ENCODE results near the gene RAPGEF5.
A peak's percentile ranks its signal among the peaks of the same experiment; 100 is the strongest.

The RAPGEF5 gene

DNA sequence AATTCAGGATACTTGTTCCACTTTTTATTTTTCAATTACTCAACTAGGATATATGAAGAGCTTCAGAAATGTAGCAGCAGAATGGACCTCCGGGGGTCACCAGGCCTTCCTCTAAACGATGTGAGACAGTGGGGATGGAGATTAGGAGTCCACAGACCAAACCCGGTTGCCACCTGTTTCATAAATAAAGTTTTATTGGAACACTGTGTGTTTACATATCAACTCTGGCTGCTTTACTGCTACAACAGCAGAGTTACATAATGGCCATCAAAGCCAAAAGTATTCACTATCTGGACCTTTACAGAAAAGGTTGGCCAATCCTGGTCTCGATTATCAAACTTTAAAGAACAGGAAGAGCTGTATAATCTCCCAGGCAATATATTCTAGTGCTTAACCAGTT is 30.8 kb downstream of the RAPGEF5 start:
- intact Hi-C loops (cut with DNase I): no loop called here
- no peak for DNase-seq

GRCh38 chr7:22325671-22326070 is 31.3 kb downstream of the RAPGEF5 start:
- DNase-seq: no peak
- intact Hi-C loops (cut with DNase I): no loop called here

DNA sequence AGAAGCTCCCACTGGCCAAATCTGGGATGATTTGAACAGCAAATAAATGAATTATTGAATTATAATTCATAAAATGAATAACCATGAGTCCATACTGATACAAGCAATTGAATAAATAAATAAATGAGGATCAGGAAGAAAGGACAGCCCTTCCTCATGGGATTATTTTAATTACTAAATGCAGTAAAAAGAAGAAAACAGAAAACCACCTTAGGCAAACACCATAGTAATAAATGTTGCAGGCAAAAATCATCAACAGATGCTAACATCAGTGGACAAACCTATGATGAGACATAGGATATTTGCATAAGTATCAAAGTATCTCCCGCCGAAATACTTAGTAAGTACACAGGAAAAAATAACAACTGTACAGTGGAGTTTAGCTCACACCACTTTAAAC is 33.2 kb downstream of the RAPGEF5 start:
- intact Hi-C loops (cut with DNase I): no loop called here
- DNase-seq: no peak

- DNase-seq: no peak
- intact Hi-C loops (cut with DNase I): no loop called here
These were observed 36.5 kb downstream of the RAPGEF5 start for GRCh38 chr7:22320416-22320815.

DNA sequence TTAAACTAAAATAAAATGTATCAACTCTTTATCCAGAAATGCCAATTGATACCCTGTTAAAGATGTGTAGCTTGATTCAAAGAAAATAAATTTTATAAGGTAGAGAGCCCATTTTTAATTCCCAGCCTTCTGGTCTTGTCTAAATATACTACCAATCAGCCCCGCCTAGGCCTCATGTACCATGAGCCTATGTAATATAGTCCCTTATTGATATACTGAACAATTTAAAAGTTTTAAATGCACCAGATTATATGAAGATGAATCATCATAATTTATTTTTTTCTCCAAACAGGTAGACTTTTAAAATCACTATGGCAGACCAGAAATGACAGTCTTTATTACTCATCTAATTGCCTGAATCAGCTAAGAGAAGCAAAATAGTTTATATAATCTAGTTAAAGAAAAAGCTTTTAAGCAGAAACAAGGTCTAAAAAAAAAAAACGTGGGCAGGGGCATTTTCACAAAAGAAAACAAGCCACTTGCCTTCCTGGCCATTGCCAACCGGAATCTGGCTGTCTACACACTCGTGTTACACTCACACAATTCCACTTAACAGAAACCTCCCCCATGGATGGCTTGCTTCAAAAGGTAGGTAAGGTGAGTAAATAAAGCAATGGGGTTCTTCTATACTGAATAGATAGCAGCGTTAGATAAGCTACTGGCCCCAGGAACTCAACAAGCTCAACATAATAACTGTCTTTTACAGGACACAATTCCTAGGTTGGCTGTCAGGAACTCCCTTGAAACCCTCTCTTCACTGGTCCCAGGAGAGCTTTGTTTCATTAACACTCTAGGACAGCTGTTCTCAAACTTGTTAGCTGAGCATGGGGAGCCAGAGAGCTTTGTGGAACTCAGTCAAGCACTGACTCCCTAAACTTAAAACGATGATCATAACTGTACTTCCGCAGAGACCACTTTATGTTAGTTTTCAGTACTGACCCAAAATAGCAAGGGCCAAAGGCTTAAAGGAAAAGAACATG is 37.2 kb downstream of the RAPGEF5 start:
- intact Hi-C loops (cut with DNase I): no loop called here
- DNase-seq: peak in 1 of 42 donors; percentile 47

DNA sequence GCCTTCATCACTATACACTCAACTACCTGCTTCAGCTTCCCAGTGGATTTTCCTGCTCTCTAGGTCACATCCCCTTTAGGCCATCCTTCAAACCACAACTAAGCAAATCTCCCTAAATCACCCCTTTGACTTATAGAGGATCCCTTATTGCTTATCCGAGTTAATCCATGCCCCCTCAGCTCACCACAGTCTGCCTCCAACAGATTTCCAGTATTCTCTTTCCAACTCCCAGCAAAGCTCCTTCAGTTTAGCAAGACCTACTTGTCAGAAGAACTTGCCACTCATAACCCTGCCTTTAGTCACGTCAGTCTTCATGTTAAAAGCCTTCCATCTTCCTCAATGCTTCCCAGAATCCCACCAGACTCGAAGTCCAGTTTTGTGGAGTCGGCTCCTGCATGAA is 38.6 kb downstream of the RAPGEF5 start:
- intact Hi-C loops (cut with DNase I): no loop called here
- DNase-seq: no peak

DNA sequence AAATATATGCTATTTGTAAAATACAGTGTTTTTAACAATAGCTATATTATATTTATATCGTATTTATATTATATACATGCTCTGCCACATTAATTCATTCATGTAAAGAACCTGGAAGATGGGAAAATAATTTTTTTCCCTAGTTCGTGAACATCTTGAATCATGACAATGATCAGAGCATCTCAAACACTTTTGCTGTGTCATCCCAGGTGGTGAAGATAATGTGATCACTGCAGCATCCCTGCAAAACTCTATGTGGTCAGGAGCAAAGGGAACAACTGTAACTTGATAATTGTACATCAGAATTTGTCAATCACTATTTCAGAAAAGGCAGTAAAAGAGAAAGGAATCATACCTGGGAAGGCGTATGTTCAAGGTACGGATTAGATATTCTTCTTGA is 39.3 kb downstream of the RAPGEF5 start:
- DNase-seq: no peak
- intact Hi-C loops (cut with DNase I): no loop called here

- no peak for DNase-seq
- intact Hi-C loops (cut with DNase I): no loop called here
These were observed 40.0 kb downstream of the RAPGEF5 start for GRCh38 chr7:22316914-22317313.

GRCh38 chr7:22307816-22308215 is 49.1 kb downstream of the RAPGEF5 start:
- intact Hi-C loops (cut with DNase I): no loop called here
- DNase-seq: no peak

- no peak for DNase-seq
- intact Hi-C loops (cut with DNase I): no loop called here
These were observed 51.2 kb downstream of the RAPGEF5 start for GRCh38 chr7:22305706-22306105.

GRCh38 chr7:22302951-22303423 is 54.0 kb downstream of the RAPGEF5 start:
- peak in 29 of 42 donors; percentile 23 to 87 (median 60) for DNase-seq

GRCh38 chr7:22302193-22302592 is 54.8 kb downstream of the RAPGEF5 start:
- intact Hi-C loops (cut with DNase I): no loop called here
- no peak for DNase-seq

More at GRCh38 chr7:22302951-22303423, 54.0 kb downstream of the RAPGEF5 start:
- intact Hi-C loops (cut with DNase I): no loop called here

GRCh38 chr7:22301790-22302189 is 55.2 kb downstream of the RAPGEF5 start:
- no peak for DNase-seq
- intact Hi-C loops (cut with DNase I): no loop called here

DNA sequence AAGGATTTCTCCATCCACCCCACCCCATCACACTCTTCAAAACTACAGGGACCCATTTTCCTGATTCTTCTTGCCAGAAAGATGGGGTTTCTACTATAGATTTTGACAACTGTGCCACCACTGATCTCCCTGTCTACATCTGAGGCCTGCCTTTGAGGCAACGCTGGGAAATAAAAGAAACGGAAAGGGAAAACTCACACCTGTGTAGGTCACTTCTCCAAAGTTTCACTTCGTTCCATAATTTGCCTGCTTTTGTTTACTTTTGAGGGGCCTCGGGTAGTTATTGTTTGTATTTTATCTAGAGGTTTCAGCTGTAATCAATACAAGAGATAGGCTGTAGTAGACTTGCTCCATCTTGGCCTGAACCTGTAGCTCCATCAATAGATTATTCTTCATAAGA is 56.1 kb downstream of the RAPGEF5 start:
- no peak for DNase-seq
- intact Hi-C loops (cut with DNase I): no loop called here

- intact Hi-C loops (cut with DNase I): loop anchor here (2.0 to 10.0 kb wide), 2 partner anchors 186 to 188 kb away; no protein-coding TSS in a partner anchor
- no peak for DNase-seq
These were observed 60.0 kb downstream of the RAPGEF5 start for GRCh38 chr7:22296916-22297315.

GRCh38 chr7:22296265-22296566 is 60.7 kb downstream of the RAPGEF5 start:
- intact Hi-C loops (cut with DNase I): loop anchor here (2.0 to 10.0 kb wide), 2 partner anchors 185 to 189 kb away; no protein-coding TSS in a partner anchor

GRCh38 chr7:22295402-22296264 is 61.3 kb downstream of the RAPGEF5 start:
- intact Hi-C loops (cut with DNase I): loop anchor here (2.0 to 10.0 kb wide), 2 partner anchors 185 to 189 kb away; no protein-coding TSS in a partner anchor
- DNase-seq: peak in 3 of 42 donors; percentile 10 to 63 (median 29)

More at GRCh38 chr7:22296265-22296566, 60.7 kb downstream of the RAPGEF5 start:
- DNase-seq: peak in 5 of 42 donors; percentile 29 to 55 (median 45)

DNA sequence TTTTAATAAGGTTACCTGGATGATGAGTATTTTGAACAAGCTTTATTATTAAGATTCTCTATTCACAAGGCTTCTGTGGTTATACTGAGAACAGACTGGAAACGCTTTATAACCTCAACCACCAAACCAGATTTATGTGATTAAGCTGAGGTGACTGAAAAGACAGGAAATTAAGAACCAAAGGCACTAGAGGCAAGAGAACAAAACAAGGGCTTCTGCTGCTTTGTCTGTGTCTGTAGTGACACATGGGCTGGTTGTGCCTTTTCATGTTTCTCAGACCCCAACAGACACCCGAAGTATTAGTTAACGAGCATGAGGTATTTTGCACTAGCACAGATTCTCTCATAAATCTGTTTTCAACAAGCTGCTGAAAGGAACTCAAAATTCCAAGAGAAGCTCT is 64.4 kb downstream of the RAPGEF5 start:
- intact Hi-C loops (cut with DNase I): loop anchor here (10.0 kb wide), 1 partner anchor 192 kb away; no protein-coding TSS in a partner anchor
- no peak for DNase-seq

DNA sequence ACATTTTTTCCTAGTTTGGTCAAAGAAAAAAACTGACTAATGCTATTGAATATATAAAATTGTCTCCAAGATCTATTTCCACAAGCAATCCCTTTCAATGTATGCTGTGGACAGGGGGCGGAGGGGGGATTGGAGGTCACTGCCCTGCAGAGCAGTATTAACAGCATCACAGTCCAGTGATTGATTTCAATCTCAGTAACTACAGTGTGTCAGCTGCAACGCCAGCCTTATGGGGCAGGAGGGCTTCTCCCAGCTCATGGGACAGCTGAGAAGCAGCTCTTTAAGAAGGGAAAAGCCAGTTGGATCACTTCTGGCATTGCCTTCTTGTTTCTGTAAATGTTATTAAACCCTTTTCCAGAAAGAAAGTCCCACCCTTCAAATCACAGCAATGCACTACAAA is 65.0 kb downstream of the RAPGEF5 start:
- DNase-seq: peak in 2 of 42 donors; percentile 23 to 34
- intact Hi-C loops (cut with DNase I): loop anchor here (10.0 kb wide), 1 partner anchor 193 kb away; no protein-coding TSS in a partner anchor
